Stimulated activated CD4-positive, alpha-beta T cell treated with anti-CD3 and anti-CD28 coated beads, Interleukin-4, amount 100 ng/mL, for 4 hours (primary cell): ENCODE measurements around the gene RRM2.

Experiments
- DNase-seq, 2 experiments: peaks; one replicate each; pipeline ENCODE4 v3.0.0-alpha.2; 2020

Gene RRM2

GRCh38 chr2:10122500-10123280 lies at the start of gene RRM2:
TSS of gene RRM2 (plus strand) at chr2:10122739. CDS start at chr2:10122799, 60 bp downstream.
- DNase-seq: peak; percentile 85 to 88

GRCh38 chr2:10073706-10074105 lies 48.8 kb upstream of the RRM2 start:
- no peak for DNase-seq

GRCh38 chr2:10075101-10075500 lies 47.4 kb upstream of the RRM2 start:
- no peak for DNase-seq

- no peak for DNase-seq
Observed at GRCh38 chr2:10075571-10076209, 46.8 kb upstream of the RRM2 start.

GRCh38 chr2:10076511-10076910 lies 46.0 kb upstream of the RRM2 start:
- no peak for DNase-seq

GRCh38 chr2:10076988-10077527 lies 45.5 kb upstream of the RRM2 start:
- DNase-seq: no peak

GRCh38 chr2:10078001-10078400 lies 44.5 kb upstream of the RRM2 start:
- DNase-seq: no peak

GRCh38 chr2:10078704-10079265 lies 43.8 kb upstream of the RRM2 start:
- no peak for DNase-seq

- peak in 1 of 2 experiments; percentile 14 for DNase-seq
Observed at GRCh38 chr2:10079266-10079869, 43.2 kb upstream of the RRM2 start.

- no peak for DNase-seq
Observed at GRCh38 chr2:10079870-10080535, 42.5 kb upstream of the RRM2 start, which contains the start of gene CYS1. TSS of gene CYS1 (minus strand) at chr2:10080411. CDS start at chr2:10080223, 188 bp downstream.

GRCh38 chr2:10080536-10081304 lies 41.8 kb upstream of the RRM2 start:
- DNase-seq: no peak

- DNase-seq: no peak
Observed at GRCh38 chr2:10083046-10083445, 39.5 kb upstream of the RRM2 start.

- DNase-seq: no peak
Observed at GRCh38 chr2:10083692-10084211, 38.8 kb upstream of the RRM2 start.

- DNase-seq: no peak
Observed at GRCh38 chr2:10084223-10084865, 38.2 kb upstream of the RRM2 start.

GRCh38 chr2:10085043-10085667 lies 37.4 kb upstream of the RRM2 start:
- DNase-seq: no peak

GRCh38 chr2:10085668-10086059 lies 36.9 kb upstream of the RRM2 start:
- no peak for DNase-seq

- DNase-seq: no peak
Observed at GRCh38 chr2:10086950-10087349, 35.6 kb upstream of the RRM2 start.

- DNase-seq: no peak
Observed at GRCh38 chr2:10087360-10087759, 35.2 kb upstream of the RRM2 start.

- DNase-seq: no peak
Observed at GRCh38 chr2:10089565-10090190, 32.9 kb upstream of the RRM2 start.
